ENCODE data around the gene RAB9B. TPM values are rescaled to one million over a fixed set of nuclear protein-coding genes. Genes with fewer than 3 reads are reported as not detected.

RAB9B gene
- total RNA-seq, 1 donor from 2014 or later, result 0.16 TPM

GRCh38 chrX:103806862-103807474 lies 25.1 kb downstream of the RAB9B start:
- ATAC-seq, result no peak

DNA sequence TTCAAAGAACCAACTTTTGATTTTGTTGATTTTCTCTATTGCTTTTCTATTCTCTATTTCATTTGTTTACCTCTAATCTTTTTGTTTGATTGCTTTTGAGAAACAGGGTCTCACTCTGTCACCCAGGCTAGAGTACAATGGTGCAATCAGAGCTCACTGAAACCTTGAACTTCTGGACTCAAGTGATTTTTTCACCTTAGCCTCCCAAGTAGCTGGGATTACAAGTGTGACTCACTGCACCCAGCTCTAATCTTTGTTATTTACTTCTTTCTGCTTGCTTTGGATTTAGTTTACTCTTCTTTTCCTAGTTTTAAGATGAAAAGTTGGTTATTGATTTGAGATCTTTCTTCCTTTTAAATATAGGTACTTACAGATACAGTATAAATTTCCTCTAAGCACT lies 26.2 kb downstream of the RAB9B start:
- no peak for ATAC-seq

- ATAC-seq, result no peak
Measured at GRCh38 chrX:103800318-103800717, 31.7 kb downstream of the RAB9B start.

DNA sequence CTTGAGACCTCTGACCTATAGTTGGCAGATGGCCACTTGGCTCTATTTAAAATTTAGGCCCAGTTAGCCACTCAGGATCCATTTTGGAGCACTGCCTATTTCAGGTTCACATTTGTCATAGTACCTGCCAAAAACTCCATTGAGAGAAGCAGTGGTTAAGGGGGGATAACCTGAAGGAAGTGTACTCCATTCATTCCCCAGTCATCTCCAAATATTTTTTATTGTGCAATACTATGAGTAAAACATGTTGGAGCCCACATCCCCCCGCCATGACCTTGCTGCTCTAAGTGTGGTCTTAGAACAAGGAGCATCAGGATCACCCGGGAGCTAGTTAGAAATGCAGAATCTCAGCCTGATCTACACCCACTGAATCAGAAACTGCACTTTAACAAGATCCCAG lies 34.4 kb downstream of the RAB9B start:
- ATAC-seq, result no peak

DNA sequence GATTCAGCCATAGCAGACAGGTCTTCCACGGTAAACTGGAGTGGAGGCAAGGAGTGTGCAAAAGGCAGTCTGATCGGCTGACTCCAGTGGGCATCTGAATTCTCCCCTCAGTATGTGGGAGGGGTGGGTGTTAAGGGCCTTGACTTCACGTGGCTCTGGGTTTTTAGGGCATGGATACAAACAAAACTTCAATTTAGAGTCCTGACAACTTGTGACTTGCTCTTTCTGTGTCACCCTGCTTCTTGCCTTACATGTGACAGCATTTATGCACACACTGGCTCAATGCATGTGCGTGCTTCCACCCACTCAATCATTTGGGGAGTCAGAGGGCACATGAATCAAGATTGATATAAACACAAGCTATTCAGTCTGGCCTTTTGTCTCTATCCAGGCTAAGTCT lies 37.9 kb downstream of the RAB9B start:
- no peak for ATAC-seq

- no peak for ATAC-seq
Measured at GRCh38 chrX:103793545-103793940, 38.5 kb downstream of the RAB9B start.

DNA sequence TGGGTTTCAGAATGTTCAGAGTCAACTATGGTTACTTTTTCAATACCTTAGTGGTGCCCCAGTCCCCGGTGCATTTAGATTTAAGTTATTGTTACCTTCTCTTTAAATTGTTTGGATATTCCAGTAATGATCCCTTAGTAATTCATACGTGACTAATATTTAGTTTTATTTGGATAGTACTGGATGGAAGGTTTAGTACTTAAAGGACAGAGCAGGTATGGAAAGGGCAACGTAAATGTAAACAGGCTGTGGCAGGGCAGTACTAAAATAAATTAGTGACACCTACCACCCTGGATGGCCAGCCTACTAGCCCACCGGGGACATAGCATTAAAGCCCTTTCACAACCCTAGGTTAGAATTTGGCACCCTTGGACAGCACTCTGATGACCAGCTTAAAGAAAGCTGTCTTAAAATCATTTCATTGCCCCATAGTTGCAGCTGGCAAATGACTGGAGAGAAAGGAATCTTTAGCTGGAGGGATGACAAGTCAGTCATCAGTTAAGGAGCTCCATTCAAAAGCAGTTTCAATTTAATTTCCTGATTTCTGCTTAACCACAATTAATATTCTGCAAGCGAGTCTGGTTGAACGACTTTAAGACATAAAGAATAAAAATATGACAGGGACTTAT lies 39.0 kb downstream of the RAB9B start:
- ATAC-seq, result no peak

GRCh38 chrX:103791826-103792485 lies 40.1 kb downstream of the RAB9B start:
- ATAC-seq, result no peak

DNA sequence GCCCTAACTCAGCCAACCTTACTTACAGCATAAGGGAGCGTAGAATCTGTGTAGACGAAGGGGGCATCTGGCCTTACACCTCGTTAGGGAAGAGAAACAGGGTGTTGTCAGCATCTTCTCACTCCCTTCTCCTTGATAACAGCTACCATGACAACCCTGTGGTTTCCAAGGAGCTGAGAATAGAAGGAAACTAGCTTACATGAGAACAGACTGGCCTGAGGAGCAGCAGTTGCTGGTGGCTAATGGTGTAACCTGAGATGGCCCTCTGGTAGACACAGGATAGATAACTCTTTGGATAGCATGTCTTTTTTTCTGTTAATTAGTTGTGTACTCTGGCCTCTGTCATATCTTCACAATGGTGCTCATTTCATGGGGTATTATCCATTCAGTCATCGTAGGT lies 40.8 kb downstream of the RAB9B start:
- no peak for ATAC-seq

- ATAC-seq, result no peak
Measured at GRCh38 chrX:103789004-103789403, 43.1 kb downstream of the RAB9B start.

GRCh38 chrX:103783971-103784370 lies 48.1 kb downstream of the RAB9B start:
- no peak for ATAC-seq

- ATAC-seq, result no peak
Measured at GRCh38 chrX:103783196-103783595, 48.9 kb downstream of the RAB9B start.

GRCh38 chrX:103782640-103783039 lies 49.4 kb downstream of the RAB9B start:
- no peak for ATAC-seq

DNA sequence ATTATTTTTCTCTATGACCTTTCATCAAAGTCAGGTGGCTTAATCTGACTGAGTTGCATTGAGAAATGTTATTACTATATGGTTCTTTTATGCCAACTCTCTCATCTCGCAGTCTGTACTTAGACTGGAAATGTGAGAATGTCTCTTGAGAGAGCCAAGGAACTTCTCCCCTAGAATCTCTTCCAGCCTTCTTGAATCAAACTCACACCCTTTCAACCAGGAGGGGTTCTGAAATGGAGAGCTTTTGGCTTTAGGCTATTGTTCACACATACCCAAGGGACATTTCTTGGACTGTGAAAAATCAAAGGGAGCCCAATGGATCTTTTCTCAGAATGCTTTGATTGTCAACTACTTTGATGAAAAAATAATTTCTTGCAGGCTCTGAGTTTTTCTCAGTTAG lies 50.4 kb downstream of the RAB9B start:
- ATAC-seq, result no peak

GRCh38 chrX:103781062-103781402 lies 51.0 kb downstream of the RAB9B start:
- no peak for ATAC-seq

DNA sequence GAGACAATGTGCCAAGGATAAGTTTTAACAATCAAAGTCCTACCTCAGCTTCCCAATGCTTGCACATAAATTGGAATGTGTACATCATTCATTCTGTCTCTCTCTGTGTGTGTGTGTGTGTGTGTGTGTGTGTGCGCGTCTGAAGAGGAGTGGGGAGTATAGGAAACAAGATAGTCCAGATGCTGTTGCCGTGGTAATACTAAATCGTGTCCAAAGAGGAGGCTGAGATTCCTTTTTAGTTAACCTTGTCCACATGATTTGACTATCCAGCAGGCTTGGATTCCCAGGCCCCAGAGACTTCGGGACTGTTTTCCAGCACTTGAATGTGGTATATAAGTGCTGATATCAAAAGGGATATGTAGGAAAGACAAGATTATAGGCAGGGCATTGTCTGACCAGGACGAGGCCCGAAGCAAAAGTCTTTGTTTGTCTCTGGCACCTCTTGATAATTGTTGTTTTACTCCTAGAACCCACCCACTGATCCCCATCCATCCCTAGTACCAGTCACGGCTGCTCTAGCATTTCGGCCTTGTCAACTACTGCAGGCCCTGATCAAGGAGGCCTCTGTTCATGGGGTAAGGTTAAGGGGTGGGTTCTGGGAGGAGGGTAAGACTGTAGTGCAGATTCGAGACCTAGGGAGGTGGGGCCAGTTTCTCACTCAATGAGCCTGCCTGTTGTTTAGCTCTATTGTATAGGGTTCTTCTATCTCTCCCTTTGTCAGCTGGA lies 51.6 kb downstream of the RAB9B start:
- no peak for ATAC-seq

- no peak for ATAC-seq
Measured at GRCh38 chrX:103779141-103779789, 52.8 kb downstream of the RAB9B start.

DNA sequence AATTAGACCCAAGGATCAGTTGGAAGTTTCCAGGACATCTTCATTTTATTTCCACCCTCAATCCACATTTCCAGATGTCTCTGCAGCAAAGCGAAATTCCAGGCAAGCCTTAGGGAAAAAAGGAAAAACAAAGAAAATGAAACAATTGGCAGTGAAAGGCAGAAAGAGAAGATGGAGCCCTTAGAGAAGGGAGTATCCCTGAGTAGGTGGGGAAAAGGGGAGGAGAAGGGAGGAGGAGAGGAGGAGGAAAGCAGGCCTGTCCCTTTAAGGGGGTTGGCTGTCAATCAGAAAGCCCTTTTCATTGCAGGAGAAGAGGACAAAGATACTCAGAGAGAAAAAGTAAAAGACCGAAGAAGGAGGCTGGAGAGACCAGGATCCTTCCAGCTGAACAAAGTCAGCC lies 55.5 kb downstream of the RAB9B start, which contains the start of gene PLP1:
Gene PLP1, plus strand, starts transcription at position 295 of the 400 bp plus-strand sequence. CDS start 156 bp downstream, outside the sequence.
- no peak for ATAC-seq

- ATAC-seq, result peak; percentile 49
Measured at GRCh38 chrX:103774070-103774642, 57.9 kb downstream of the RAB9B start.

GRCh38 chrX:103773445-103773844 lies 58.6 kb downstream of the RAB9B start:
- no peak for ATAC-seq
